HUES6 (cell line): ENCODE results near the gene FCGR1A.
"Not testable (repeated sequence)": the region's sequence is repeated elsewhere in the genome, so short reads cannot be mapped to it uniquely, and the experiment has no call there.

Experiments used
- H3K27ac ChIP-seq: 2 replicates; pipeline ENCODE4 v1.7.0; 2013; ENCODE audit warnings: low read depth, mild to moderate bottlenecking, low read length, inconsistent platforms
- H3K27me3 ChIP-seq: 2 replicates; pipeline ENCODE4 v1.6.1; 2013; ENCODE audit warnings: low read length; ENCODE audit not compliant: control insufficient read depth, insufficient read depth
- H3K36me3 ChIP-seq: 2 replicates; pipeline ENCODE4 v1.6.1; 2013; ENCODE audit warnings: low read length; ENCODE audit not compliant: control insufficient read depth, insufficient read depth
- H3K4me1 ChIP-seq: 2 replicates; pipeline ENCODE4 v1.6.1; 2013; ENCODE audit warnings: low read length; ENCODE audit not compliant: control insufficient read depth, insufficient read depth
- H3K4me3 ChIP-seq: 2 replicates; pipeline ENCODE4 v1.5.1; 2013; ENCODE audit warnings: low read depth, low read length
- H3K9ac ChIP-seq: one replicate; pipeline ENCODE4 v1.6.1; 2013; ENCODE audit warnings: mild to moderate bottlenecking, low read length
- H3K9me3 ChIP-seq: 2 replicates; pipeline ENCODE4 v1.6.1; 2013; ENCODE audit warnings: low read depth, low read length; ENCODE audit not compliant: control insufficient read depth, insufficient read depth

Gene FCGR1A

GRCh38 chr1:149753466-149753865, 29.0 kb upstream of the FCGR1A start:
- H3K9ac ChIP-seq, H3K27ac ChIP-seq: not testable (repeated sequence)

GRCh38 chr1:149755294-149755693, 27.2 kb upstream of the FCGR1A start:
- H3K27ac ChIP-seq, H3K36me3 ChIP-seq, H3K9ac ChIP-seq, H3K4me3 ChIP-seq, H3K4me1 ChIP-seq, H3K9me3 ChIP-seq, H3K27me3 ChIP-seq: not testable (repeated sequence)

More at GRCh38 chr1:149753466-149753865, 29.0 kb upstream of the FCGR1A start:
- not testable (repeated sequence) for H3K27me3 ChIP-seq, H3K4me3 ChIP-seq, H3K36me3 ChIP-seq, H3K9me3 ChIP-seq, H3K4me1 ChIP-seq

GRCh38 chr1:149762294-149762693, 20.2 kb upstream of the FCGR1A start:
- not testable (repeated sequence) for H3K27ac ChIP-seq, H3K9me3 ChIP-seq

GRCh38 chr1:149764087-149764800, 18.2 kb upstream of the FCGR1A start:
- H3K4me3 ChIP-seq, H3K36me3 ChIP-seq, H3K27ac ChIP-seq: not testable (repeated sequence)

More at GRCh38 chr1:149762294-149762693, 20.2 kb upstream of the FCGR1A start:
- H3K4me3 ChIP-seq, H3K36me3 ChIP-seq, H3K9ac ChIP-seq, H3K4me1 ChIP-seq, H3K27me3 ChIP-seq: not testable (repeated sequence)

GRCh38 chr1:149766241-149766640, 16.3 kb upstream of the FCGR1A start:
- H3K4me1 ChIP-seq, H3K9me3 ChIP-seq, H3K9ac ChIP-seq, H3K36me3 ChIP-seq, H3K27ac ChIP-seq, H3K4me3 ChIP-seq, H3K27me3 ChIP-seq: not testable (repeated sequence)

More at GRCh38 chr1:149764087-149764800, 18.2 kb upstream of the FCGR1A start:
- H3K4me1 ChIP-seq, H3K9ac ChIP-seq, H3K27me3 ChIP-seq, H3K9me3 ChIP-seq: not testable (repeated sequence)

GRCh38 chr1:149769216-149769615, 13.3 kb upstream of the FCGR1A start:
- not testable (repeated sequence) for H3K27me3 ChIP-seq, H3K27ac ChIP-seq, H3K9ac ChIP-seq, H3K4me1 ChIP-seq, H3K4me3 ChIP-seq, H3K36me3 ChIP-seq, H3K9me3 ChIP-seq

- H3K4me3 ChIP-seq, H3K27me3 ChIP-seq, H3K9ac ChIP-seq, H3K36me3 ChIP-seq, H3K9me3 ChIP-seq, H3K4me1 ChIP-seq, H3K27ac ChIP-seq: not testable (repeated sequence)
These were observed 11.8 kb upstream of the FCGR1A start for GRCh38 chr1:149770661-149771060.

GRCh38 chr1:149771653-149772425, 10.7 kb upstream of the FCGR1A start:
- not testable (repeated sequence) for H3K27ac ChIP-seq, H3K4me3 ChIP-seq, H3K27me3 ChIP-seq, H3K36me3 ChIP-seq, H3K4me1 ChIP-seq, H3K9me3 ChIP-seq, H3K9ac ChIP-seq

GRCh38 chr1:149775510-149776147, 6.9 kb upstream of the FCGR1A start:
- H3K4me3 ChIP-seq, H3K27me3 ChIP-seq, H3K9me3 ChIP-seq, H3K27ac ChIP-seq, H3K9ac ChIP-seq, H3K36me3 ChIP-seq, H3K4me1 ChIP-seq: not testable (repeated sequence)

- not testable (repeated sequence) for H3K4me3 ChIP-seq, H3K27me3 ChIP-seq, H3K27ac ChIP-seq, H3K9ac ChIP-seq, H3K9me3 ChIP-seq, H3K36me3 ChIP-seq, H3K4me1 ChIP-seq
These were observed 5.4 kb upstream of the FCGR1A start for GRCh38 chr1:149777084-149777483.

GRCh38 chr1:149778313-149778712, 4.2 kb upstream of the FCGR1A start:
- not testable (repeated sequence) for H3K27me3 ChIP-seq, H3K4me3 ChIP-seq, H3K9me3 ChIP-seq, H3K9ac ChIP-seq, H3K4me1 ChIP-seq, H3K36me3 ChIP-seq, H3K27ac ChIP-seq
